Measurements from ENCODE around the gene ZNF484. TPM values are rescaled to one million over a fixed set of nuclear protein-coding genes. Genes with fewer than 3 reads are reported as not detected.
"Not testable (repeated sequence)": the region's sequence is repeated elsewhere in the genome, so short reads cannot be mapped to it uniquely, and the experiment has no call there.

Gene ZNF484
- total RNA-seq: 1 to 10 TPM; 4.0 to 7.1 TPM

GRCh38 chr9:92877531-92878430 is at the start of gene ZNF484:
Gene ZNF484 (minus strand): TSS chr9:92878038. CDS start chr9:92875029, 3,009 bp downstream.
- intact Hi-C loops (cut with DNase I): no loop called here
- H3K9me3 ChIP-seq: no peaks in the 10 kb centered on the region
- peak within 1 kb of the TSS; percentile 35 for H3K27ac ChIP-seq
- H3K36me3 ChIP-seq: no peaks in the 10 kb centered on the region
- peak within 1 kb of the TSS; percentile 37 to 84 for H3K9ac ChIP-seq (ENCODE audit: low read depth in 2 of 2, low read length in 2 of 2)
- no peaks in the 10 kb centered on the region for H3K27me3 ChIP-seq
- peak; percentile 98 for DNase-seq
- no peaks in the 10 kb centered on the region for H3K4me1 ChIP-seq
- TF ChIP-seq, protein P1, sequence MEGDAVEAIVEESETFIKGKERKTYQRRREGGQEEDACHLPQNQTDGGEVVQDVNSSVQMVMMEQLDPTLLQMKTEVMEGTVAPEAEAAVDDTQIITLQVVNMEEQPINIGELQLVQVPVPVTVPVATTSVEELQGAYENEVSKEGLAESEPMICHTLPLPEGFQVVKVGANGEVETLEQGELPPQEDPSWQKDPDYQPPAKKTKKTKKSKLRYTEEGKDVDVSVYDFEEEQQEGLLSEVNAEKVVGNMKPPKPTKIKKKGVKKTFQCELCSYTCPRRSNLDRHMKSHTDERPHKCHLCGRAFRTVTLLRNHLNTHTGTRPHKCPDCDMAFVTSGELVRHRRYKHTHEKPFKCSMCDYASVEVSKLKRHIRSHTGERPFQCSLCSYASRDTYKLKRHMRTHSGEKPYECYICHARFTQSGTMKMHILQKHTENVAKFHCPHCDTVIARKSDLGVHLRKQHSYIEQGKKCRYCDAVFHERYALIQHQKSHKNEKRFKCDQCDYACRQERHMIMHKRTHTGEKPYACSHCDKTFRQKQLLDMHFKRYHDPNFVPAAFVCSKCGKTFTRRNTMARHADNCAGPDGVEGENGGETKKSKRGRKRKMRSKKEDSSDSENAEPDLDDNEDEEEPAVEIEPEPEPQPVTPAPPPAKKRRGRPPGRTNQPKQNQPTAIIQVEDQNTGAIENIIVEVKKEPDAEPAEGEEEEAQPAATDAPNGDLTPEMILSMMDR (IDR thresholded peaks at IDR 0.05): no peak
- H3K4me3 ChIP-seq: peak within 1 kb of the TSS; percentile 48

- Histone ChIP-seq H3K27me3 (no peaks in the 10 kb centered on the region), H3K4me3 (no peak overlapping the region), H3K27ac (no peak overlapping the region), H3K9ac (ENCODE audit: low read depth in 2 of 2, low read length in 2 of 2) (no peak overlapping the region), H3K36me3 (no peaks in the 10 kb centered on the region), H3K9me3 (no peaks in the 10 kb centered on the region), H3K4me1 (no peaks in the 10 kb centered on the region)
- intact Hi-C loops (cut with DNase I): no loop called here
- no peak for DNase-seq
- TF ChIP-seq, protein P1 (IDR thresholded peaks at IDR 0.05): no peak
These were observed 42.6 kb upstream of the ZNF484 start for GRCh38 chr9:92920437-92920836.

- Histone ChIP-seq H3K4me1 (no peaks in the 10 kb centered on the region), H3K27ac (no peak overlapping the region), H3K4me3 (no peak overlapping the region), H3K9ac (ENCODE audit: low read depth in 2 of 2, low read length in 2 of 2) (no peak overlapping the region), H3K27me3 (no peaks in the 10 kb centered on the region), H3K9me3 (no peaks in the 10 kb centered on the region), H3K36me3 (no peaks in the 10 kb centered on the region)
- no peak for DNase-seq
- intact Hi-C loops (cut with DNase I): no loop called here
- TF ChIP-seq, protein P1 (IDR thresholded peaks at IDR 0.05): no peak
These were observed 39.5 kb upstream of the ZNF484 start for GRCh38 chr9:92917176-92917800.

DNA sequence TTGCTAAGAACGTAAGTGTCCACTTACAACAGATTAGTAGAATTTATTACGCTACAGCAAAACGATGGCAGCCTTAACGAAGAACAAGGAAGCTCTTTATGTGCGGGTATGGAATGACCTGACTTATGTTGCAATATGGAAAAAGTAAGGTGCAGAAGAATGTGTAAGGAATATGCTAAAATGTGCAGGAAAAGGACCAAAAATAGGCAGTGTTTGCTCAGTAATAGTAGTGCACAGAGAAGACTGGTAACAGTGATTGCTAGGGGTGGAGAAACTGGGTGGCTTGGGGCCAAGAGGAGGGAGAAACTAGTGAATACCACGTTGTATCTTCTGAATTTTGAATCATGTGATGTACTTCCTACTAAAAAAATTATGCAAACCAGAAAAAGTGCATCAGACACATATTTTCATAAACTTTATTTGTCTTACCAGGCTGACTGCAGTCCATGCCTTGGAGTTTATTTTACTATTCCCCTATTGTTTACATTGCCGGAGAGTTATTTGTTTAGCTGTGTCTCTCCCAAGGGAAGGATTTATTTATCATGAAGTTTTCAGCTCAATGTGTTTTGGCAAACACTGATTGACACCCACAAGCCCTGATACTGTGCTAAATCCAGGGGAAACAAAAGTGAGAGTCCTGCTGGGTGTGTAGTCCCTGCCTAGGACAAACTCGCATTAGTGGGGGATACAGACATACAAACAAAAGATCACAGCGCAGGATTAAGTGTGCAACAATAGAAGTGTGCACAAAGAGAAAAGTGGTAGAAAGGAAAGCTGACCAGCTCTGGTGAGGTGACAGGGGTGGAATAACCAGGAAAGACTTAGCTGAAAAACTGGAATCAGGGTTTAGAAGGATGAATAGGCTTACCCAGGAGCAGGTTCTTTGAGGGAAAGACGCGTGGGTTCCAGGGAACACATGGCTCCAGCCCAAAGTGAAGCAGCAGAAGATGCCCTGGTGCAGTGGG is 34.0 kb upstream of the ZNF484 start:
- no peak for DNase-seq
- H3K27me3 ChIP-seq: no peaks in the 10 kb centered on the region
- H3K9me3 ChIP-seq: no peaks in the 10 kb centered on the region
- H3K4me3 ChIP-seq: no peak overlapping the region
- H3K9ac ChIP-seq (ENCODE audit: low read depth in 2 of 2, low read length in 2 of 2): no peak overlapping the region
- no peaks in the 10 kb centered on the region for H3K4me1 ChIP-seq
- intact Hi-C loops (cut with DNase I): no loop called here
- TF ChIP-seq, protein P1 (IDR thresholded peaks at IDR 0.05): no peak
- H3K36me3 ChIP-seq: no peaks in the 10 kb centered on the region
- H3K27ac ChIP-seq: no peak overlapping the region

DNA sequence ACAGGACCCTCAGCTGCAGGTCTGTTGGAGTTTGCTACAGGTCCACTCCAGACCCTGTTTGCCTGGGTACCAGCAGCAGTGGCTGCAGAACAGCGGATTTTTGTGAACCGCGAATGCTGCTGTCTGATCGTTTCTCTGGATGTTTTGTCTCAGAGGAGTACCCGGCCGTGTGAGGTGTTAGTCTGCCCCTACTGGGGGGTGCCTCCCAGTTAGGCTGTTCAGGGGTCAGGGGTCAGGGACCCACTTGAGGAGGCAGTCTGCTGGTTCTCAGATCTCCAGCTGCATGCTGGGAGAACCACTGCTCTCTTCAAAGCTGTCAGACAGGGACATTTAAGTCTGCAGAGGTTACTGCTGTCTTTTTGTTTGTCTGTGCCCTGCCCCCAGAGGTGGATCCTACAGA is 27.3 kb upstream of the ZNF484 start:
- H3K4me3 ChIP-seq; intact Hi-C loops (cut with DNase I); H3K27me3 ChIP-seq; H3K9ac ChIP-seq (ENCODE audit: low read depth in 2 of 2, low read length in 2 of 2); H3K9me3 ChIP-seq; DNase-seq; H3K27ac ChIP-seq; H3K36me3 ChIP-seq; H3K4me1 ChIP-seq: not testable (repeated sequence)

Measured in colonic mucosa (tissue), 4 donors.